OCI-M2 (cell line): Measurements from ENCODE around the gene KCTD1.

Source experiments
- DNase-seq: peaks from one replicate; lab custom pipeline; 2025; ENCODE audit not compliant: unreplicated experiment; lab: John Stamatoyannopoulos, UW

The KCTD1 gene

GRCh38 chr18:26549263-26550094 is 1.1 kb upstream of the KCTD1 start:
- DNase-seq = no peak

DNA sequence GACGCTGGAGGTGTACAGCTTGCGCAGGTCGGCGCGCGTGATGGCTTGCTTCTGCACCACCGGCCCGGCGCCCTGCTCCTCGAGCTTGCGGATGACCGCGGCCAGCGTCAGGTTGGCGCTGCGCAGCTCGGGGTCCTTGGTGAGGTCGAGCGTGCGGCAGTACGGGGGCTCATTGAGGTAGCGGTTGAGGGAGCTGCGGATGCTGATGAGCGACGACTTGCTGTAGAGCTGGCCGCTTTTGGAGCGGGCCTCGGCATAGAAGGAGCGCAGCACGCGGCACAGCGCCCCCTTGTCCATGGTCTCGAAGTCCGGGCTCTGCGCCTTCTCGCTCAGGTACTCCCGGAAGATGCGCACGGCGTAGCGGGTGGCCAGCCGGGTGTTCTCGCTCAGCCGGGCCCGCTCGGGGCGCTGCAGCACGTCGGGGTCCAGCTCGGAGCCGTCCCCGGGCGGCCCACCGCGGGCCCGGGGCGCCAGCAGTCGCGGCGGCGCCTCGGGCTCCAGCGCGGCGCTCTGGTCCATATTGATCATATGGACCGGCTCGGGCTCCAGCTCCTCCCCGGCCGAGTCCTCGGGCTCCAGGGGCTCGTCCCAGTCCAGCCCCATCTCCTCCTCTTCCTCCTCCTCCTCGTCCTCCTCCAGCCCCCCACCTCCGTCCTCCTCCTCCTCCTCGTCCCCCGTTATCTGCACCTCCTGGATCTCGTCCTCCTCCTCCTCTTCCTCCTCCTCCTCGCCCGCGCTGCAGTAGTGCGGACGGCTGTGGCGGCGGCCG is 523 bp downstream of the KCTD1 start:
- no peak for DNase-seq

- DNase-seq = no peak
Observed at GRCh38 chr18:26546875-26547645, 1.3 kb downstream of the KCTD1 start.

- DNase-seq = no peak
Observed at GRCh38 chr18:26546170-26546874, 2.0 kb downstream of the KCTD1 start.

GRCh38 chr18:26545335-26546123 is 2.8 kb downstream of the KCTD1 start:
- no peak for DNase-seq

- no peak for DNase-seq
Observed at GRCh38 chr18:26544451-26544850, 3.9 kb downstream of the KCTD1 start.

DNA sequence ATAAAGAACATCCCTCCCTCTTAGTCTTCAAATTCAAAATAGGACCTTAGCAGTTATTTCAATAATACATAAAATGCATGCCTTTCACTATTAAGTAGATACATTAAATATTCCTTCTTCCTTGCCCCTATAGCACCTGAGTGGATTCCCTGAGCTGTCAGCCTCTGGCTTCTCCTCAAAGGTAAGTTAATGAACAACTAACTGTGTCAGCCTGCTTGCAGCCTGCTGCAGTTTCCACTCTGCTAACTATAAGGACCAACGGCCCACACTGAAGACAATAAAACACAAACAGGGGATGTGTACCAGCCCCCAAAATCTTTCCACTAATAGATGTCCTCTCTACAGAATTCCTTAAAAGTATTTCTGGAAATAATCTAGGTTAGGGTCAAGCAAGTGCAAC is 5.0 kb downstream of the KCTD1 start:
- no peak for DNase-seq

GRCh38 chr18:26540043-26540628 is 8.2 kb downstream of the KCTD1 start:
- DNase-seq = no peak

DNA sequence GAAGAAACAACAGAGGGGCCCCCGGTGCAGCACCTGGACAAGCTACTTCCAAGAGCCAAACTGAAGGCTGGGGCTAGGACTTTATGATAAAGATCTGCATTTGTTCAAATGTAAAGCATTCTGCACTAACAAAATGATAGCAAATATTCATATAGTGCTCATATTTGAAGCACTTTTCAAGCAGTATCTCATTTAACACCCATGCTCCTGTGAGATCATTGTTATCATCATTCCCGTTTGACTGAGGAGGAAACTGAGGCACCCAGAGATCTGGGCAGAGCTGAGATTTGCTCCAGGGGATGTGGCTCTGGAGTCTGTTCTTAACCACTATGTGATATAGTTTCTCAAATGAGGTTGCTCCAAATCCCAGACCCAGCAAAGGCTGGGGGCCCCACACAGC is 9.8 kb downstream of the KCTD1 start:
- no peak for DNase-seq

- DNase-seq = no peak
Observed at GRCh38 chr18:26536664-26537063, 11.7 kb downstream of the KCTD1 start.

- no peak for DNase-seq
Observed at GRCh38 chr18:26536032-26536431, 12.3 kb downstream of the KCTD1 start.

GRCh38 chr18:26535630-26536029 is 12.7 kb downstream of the KCTD1 start:
- no peak for DNase-seq

- no peak for DNase-seq
Observed at GRCh38 chr18:26532367-26533340, 15.7 kb downstream of the KCTD1 start.

DNA sequence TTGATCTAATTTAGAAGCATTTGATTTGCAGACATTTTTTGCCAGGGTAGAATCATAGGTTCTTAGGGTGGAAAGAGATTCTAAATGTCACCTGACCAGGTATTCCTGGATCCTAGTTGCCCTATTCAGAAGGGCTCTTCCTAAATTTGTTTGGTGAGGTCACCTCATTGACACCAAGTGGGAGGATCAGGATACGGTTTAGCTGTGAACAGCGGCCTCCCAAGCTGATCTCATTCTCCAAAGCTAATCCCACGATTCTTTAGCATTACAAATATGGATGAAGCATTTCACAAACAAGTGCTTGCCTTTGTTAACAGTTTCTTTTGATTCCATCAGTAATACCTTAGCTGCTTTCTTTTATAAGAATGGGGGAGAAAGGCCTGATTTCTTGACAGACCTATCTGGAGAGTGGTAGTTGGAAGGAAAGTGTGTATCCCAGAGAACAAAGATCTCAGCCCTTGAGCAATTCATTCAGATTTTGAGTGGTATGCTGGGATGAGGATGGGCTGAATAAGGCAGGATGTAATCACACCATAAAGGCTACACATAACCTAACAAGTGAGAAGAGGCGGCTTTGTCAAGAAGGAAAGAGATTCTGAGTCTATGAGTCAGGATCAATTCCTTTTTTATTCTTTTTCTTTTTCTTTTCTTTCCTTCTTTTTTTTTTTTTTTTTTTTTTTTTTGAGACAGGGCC is 16.6 kb downstream of the KCTD1 start:
- no peak for DNase-seq

- DNase-seq = no peak
Observed at GRCh38 chr18:26526966-26527234, 21.5 kb downstream of the KCTD1 start.

DNA sequence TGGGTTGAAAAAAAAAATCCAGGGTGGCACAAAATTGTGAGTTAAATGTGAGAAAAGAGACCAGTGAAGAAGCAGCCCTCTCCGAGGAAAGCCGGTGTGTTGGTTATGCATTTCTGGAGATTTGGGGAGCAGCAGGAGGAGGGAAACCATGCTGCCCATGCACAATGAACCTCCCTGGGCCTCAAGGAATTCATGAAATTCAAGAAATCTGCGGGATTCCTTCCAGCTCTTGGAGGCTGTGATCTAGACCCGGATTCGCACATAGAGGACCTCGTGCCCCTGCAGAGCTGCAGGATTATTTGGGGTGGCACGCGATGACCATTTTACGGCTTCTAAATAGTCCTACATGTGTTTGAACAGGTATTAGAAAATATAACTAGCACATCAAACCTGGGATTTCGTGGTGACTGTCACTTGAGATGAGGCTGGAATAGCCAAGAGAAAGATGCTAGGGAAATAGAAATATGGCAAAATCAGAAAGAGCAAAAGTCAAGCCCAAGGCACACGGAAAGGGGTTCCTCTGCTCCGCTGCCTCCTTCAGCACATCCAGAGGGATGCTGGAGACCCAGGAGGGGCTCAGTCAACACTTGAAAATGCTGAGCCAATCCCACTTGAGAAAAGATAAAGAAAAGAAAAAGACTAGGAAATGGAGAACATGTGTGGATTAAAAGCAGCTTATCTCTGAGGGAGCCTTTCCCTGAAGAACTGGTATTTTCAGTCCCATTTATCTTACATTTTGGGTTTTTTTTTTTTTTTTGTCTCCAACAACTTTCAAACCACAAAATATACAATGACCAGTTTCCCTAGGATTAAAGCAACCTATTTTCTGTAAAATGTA is 22.0 kb downstream of the KCTD1 start:
- no peak for DNase-seq
